Measurements from ENCODE around the gene FANCC.

- TF ChIP-seq CTCF (IDR thresholded peaks at IDR 0.05) (no peak), POLR2A (IDR thresholded peaks at IDR 0.05) (no peak)
These were observed 256.6 kb downstream of the FANCC start for GRCh38 chr9:95060916-95061315.
